Hematopoietic multipotent progenitor cell treated with erythropoietin and hydrocortisone succinate and interleukin-3 and kit ligand, for 17 days (in vitro differentiated cells): ENCODE results near the gene SEC16A.

Source experiments
- DNase-seq: peaks from one replicate; pipeline ENCODE4 v3.0.0-alpha.2; 2015; ENCODE audit warnings: low spot score

The SEC16A gene

GRCh38 chr9:136517950-136518349 lies 35.1 kb upstream of the SEC16A start:
- DNase-seq: no peak

GRCh38 chr9:136517012-136517743 lies 34.3 kb upstream of the SEC16A start:
- no peak for DNase-seq

GRCh38 chr9:136516191-136516654 lies 33.4 kb upstream of the SEC16A start:
- no peak for DNase-seq

DNA sequence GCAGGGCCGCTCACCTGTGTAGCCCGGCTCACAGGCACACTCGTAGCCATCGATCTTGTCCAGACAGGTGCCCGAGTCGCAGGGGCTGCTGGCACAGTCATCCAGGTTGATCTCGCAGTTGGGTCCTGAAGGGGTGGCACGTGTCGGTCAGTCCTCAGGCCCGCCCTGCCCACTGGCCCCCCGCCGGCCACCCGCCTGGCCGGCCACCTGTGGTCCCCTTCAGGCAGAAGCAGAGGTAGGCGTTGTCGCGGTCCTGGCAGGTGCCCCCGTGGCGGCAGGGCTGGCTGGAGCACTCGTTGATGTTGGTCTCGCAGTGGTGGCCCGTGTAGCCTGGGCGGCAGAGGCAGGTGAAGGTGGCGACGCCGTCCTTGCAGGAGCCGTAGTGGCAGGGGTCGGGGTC lies 32.4 kb upstream of the SEC16A start:
- no peak for DNase-seq

DNA sequence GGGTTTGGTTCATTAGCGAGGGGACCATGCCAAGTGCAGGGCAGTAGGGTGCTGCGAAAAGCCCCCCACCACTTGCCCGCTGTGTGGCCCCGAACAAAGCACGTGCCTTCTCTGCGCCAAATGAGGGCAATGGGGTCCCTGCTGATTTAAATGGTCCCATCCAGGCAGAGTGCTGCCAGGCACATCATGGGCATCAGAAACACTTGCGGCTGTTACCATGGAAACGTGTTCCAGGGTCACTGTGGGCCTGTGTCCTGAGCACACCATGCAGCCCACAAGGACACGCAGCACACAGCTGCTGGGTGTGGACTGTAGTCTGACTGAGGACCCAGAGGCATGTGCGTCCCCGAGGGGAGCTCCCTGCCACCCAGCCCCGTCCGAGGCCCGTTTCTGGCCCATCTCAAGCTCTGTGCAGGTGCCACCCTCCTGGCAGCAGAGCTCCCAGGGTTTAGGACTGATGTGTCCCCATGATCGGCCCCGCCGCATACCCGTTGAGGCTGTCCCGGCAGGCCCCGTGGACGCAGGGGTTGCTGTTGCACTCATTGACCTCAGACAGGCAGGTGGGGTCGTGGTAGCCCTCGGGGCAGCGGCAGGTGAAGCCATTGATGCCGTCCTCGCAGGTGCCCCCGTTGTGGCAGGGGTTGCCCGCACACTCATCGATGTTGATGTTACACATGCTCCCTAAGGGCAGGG lies 31.3 kb upstream of the SEC16A start:
- DNase-seq: no peak

GRCh38 chr9:136513191-136513590 lies 30.4 kb upstream of the SEC16A start:
- no peak for DNase-seq

GRCh38 chr9:136512651-136513071 lies 29.8 kb upstream of the SEC16A start:
- DNase-seq: no peak

DNA sequence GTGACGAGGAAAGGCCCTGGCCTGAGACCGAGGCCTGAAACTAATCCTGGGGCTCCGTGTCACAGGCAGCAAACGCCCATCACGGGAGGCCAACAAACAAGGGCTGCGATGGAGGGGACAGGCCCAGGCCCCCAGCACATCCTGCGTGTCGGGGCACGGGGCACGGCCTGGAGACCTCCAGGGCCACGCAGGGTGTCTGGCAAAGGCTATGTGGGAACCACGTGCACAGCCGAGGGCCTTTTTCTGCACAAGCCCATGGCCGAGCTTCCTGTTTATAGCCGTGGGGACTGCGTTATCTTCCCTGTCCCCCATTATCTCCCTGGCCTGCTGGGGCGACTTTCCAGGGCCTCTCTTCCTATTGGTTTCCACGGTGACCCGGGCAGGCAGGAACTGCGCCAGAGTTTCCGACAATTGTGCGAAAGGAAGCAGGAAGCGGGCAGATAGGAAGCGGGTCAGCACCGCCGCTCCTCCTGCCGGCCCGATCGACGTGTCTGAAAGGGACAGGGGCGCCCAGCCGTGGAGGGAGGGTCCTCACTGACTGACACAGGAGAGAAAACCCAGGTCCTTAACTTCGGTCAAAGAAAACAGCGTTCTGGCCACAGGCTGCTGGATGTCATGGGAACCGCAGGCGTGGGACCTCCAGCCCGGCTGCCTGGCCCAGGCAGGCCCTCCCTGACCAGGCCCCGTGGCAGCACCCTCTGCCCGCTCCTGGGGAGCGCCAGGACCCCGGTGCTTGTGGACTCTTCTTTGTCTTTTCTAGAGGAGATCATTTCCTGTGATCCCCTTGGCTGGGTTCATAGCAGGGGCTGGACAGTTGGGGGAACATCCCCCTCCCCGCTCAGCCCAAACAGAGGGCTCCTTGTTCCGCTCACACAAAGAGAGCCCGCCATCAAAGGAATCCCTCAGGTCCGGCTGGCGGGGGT lies 29.1 kb upstream of the SEC16A start:
- no peak for DNase-seq

DNA sequence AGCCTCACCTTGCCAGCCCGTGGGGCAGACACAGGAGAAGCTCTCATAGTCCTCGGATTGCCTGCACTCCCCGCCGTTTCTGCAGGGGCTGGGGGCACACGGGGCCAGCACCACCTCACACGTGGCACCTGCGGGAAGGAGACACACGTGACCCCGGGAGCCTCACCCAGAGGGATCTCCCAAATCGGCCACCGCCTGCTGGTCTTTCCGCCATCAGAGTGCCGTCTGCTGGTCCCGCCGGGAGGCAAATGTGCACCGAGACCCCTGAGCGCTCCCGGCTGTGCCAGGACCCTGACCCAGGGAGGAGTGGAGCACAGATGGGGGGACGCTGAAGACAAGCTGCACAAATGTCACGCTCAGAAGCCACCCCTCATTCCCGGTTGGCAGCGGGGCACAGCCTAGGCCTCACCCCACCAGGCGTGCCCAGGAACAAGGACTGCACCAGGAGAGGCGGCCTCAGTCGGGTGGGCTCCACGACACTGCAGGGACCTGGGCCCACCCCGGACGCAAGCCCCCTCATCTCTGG lies 28.4 kb upstream of the SEC16A start:
- DNase-seq: no peak

- no peak for DNase-seq
Observed at GRCh38 chr9:136510561-136510960, 27.7 kb upstream of the SEC16A start.

DNA sequence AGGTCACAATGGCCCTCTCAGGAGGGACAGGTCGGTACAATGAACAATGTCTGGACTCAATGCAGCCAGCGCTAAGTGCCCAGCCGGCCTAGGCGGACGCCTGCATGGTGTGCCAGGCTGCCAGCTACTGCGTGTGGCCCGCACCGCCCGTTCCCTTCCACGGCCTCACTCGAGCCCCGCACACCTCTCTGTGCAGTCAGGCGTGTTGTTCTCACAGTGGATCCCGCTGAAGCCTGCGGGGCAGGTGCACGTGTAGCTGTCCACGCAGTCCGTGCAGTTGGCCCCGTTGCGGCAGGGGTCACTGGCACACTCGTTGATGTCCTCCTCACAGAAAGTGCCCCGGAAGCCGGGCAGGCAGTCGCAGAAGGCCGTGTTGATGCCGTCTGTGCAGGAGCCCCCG lies 26.7 kb upstream of the SEC16A start:
- DNase-seq: no peak

DNA sequence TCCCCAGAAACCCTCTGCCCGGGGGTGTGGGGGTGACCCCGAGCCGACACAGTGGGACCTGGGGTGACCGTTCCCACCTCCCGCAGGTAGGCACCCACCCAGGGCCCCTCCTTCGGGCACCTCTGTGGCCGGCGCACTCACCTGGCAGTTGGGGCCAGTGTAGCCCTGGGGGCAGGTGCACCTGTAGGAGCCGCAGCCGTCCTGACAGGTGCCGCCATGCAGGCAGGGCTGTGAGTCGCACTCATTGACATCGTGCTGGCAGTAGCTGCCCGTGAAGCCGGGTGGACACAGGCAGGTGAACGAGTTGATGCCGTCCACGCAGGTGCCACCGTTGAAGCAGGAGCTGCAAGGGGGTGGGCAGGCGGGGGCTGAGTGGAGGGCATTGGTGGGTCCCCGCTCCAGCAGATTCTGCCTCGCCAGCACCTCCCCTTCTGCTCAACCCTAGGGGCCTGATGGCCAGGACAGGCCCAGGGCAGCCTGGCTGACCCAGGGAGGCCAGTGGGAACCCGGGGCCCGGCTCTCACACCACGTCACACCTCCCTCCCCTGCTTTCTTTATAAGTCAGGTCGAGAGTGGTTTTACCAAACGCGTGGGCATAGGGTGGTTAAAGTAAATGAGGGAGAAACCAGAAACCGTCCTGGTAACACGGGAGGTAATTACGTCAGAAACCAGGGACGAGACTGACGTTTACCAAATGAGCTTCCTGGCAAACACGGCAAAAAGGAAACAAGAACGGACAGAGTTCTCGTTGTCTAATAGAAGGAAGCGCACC lies 26.1 kb upstream of the SEC16A start:
- no peak for DNase-seq

- no peak for DNase-seq
Observed at GRCh38 chr9:136507992-136508375, 25.1 kb upstream of the SEC16A start.

DNA sequence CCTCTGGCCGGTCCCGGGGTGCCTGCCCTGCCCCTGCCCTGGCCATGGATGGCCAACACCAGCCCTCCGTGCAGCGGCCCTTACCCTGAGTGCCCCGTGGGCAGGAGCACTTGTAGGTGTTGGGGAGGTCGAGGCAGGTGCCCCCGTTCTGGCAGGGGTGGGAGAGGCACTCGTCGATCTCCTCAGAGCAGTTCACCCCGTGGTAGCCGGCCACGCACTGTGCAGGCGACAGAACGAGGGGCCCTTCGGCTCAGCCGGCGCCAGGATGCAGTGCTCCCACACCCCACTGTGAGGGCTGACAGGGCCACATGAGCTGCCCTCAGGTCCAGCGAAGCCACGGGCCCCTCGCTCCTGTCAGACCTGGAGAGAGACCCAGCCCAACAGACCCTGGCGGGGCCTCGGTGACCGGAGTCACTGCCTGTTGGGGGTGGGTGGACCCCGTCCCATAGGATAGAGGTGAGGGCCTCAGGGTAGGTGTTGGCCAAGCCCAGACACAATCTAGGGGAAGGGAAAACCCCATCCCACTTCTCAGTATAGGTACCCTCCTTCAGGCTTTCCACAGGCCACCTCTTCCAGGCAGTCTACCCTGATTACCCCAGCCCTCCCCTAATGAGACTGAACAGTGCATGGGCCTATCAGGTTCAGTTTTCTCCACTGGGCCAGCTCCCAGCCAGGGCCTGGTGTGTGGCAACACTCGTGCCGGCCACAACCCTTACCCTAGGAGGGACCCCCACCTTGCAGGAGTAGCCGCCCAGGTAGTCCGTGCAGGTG lies 24.6 kb upstream of the SEC16A start:
- no peak for DNase-seq

DNA sequence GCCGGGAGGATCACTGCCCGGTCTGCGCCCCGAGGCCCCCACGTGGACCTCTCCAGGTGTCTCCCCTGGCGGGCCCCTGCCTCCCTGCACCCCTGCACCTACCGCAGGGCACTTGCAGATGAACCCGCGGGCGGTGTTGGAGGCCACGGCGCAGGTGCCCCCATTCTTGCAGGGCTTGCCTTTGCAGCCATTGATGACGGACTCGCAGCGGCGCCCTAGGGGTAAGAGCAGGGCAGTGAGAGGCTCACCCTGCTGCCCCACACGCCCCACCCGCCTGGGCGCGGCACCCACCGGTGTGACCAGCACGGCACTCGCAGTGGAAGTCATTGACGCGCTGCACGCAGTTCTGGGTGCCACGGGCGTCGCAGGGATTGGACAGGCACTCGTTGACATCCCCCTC lies 23.6 kb upstream of the SEC16A start:
- DNase-seq: no peak

GRCh38 chr9:136505406-136506403 lies 22.9 kb upstream of the SEC16A start:
- DNase-seq: no peak

- no peak for DNase-seq
Observed at GRCh38 chr9:136504512-136505348, 21.9 kb upstream of the SEC16A start.

DNA sequence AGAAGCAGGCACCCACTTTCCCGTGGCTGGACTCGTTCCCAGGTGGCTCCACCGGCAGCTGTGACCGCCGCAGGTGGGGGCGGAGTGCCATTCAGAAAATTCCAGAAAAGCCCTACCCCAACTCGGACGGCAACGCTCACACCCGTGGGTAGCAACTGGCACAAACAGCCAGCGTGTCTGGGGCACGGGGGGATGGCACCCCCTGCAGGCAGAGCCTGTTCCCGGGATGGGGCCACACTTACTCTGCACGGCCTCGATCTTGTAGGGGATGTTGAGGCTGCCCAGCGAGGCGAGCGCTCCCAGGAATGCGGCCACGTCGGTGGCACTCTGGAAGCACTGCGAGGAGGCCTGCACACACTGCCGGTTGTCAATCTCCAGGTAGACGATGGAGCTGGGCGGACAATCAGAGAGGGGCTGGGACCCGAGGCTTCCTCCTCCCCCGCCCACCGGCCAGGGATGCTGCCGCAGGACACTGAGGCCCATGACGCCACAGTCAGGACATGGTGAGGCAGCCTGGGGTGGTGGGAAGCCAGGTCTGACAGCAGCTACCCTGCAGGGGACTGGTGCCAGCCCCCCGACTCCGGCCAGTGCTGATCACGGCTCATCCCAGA lies 20.2 kb upstream of the SEC16A start:
- DNase-seq: no peak
